Loucy (cell line): ENCODE data around the gene F12.

ENCODE experiments used
- CTCF ChIP-seq: fragments of 200-600 bp; sonication (generic); conservative IDR thresholded peaks from 2 replicates; pipeline ENCODE4 v1.5.1; 2014; ENCODE audit warnings: mild to moderate bottlenecking, antibody characterized with exemption, low read length
- EZH2phosphoT487 ChIP-seq: fragments of 200-600 bp; IDR thresholded peaks from 2 replicates; pipeline ENCODE4 v1.6.1; 2018; ENCODE audit warnings: antibody characterized with exemption, mild to moderate bottlenecking, moderate library complexity, borderline replicate concordance

GRCh38 chr5:177444106-177445051 is 35.0 kb upstream of the F12 start:
- no peak for TF ChIP-seq CTCF
- TF ChIP-seq EZH2phosphoT487: no peak
